ENCODE measurements around the gene ENDOG. TPM values are rescaled to one million over a fixed set of nuclear protein-coding genes. Genes with fewer than 3 reads are reported as not detected.
"Not testable (repeated sequence)": the region's sequence is repeated elsewhere in the genome, so short reads cannot be mapped to it uniquely, and the experiment has no call there.

ENDOG gene
- 10 to 100 TPM in 8 of 12 donors, 1 to 10 TPM in 2, not detected in 2; 7.0 to 23.3 (median 13.3) TPM for polyA plus RNA-seq (ENCODE audit: insufficient read length in 12 of 12)
- long read RNA-seq, donor 1, transcript ENDOG-201 (3 exons, 1,172 nt) = major isoform, 14 of 14 reads
- long read RNA-seq, donor 1, partial matches to known transcripts = 0 of 14 reads
- long read RNA-seq, donor 1, other reads (novel, unspliced or antisense) = 0 of 14 reads
- long read RNA-seq, donor 2, transcript ENDOG-201 (3 exons, 1,172 nt) = major isoform, 22 of 28 reads
- long read RNA-seq, donor 2, partial matches to known transcripts = 6 of 28 reads
- long read RNA-seq, donor 2, other reads (novel, unspliced or antisense) = 0 of 28 reads
- long read RNA-seq, donor 3, transcript ENDOG-201 (3 exons, 1,172 nt) = major isoform, 12 of 23 reads
- long read RNA-seq, donor 3, partial matches to known transcripts = 11 of 23 reads
- long read RNA-seq, donor 3, other reads (novel, unspliced or antisense) = 0 of 23 reads
- long read RNA-seq, donor 4, transcript ENDOG-201 (3 exons, 1,172 nt) = major isoform, 6 of 6 reads
- long read RNA-seq, donor 4, partial matches to known transcripts = 0 of 6 reads
- long read RNA-seq, donor 4, other reads (novel, unspliced or antisense) = 0 of 6 reads
- long read RNA-seq, donor 5 = 0 reads
- long read RNA-seq, donor 6, transcript ENDOG-201 (3 exons, 1,172 nt) = major isoform, 10 of 16 reads
- long read RNA-seq, donor 6, partial matches to known transcripts = 6 of 16 reads
- long read RNA-seq, donor 6, other reads (novel, unspliced or antisense) = 0 of 16 reads
- long read RNA-seq, donor 7, transcript ENDOG-201 (3 exons, 1,172 nt) = major isoform, 9 of 9 reads
- long read RNA-seq, donor 7, partial matches to known transcripts = 0 of 9 reads
- long read RNA-seq, donor 7, other reads (novel, unspliced or antisense) = 0 of 9 reads
- long read RNA-seq, donor 8, transcript ENDOG-201 (3 exons, 1,172 nt) = major isoform, 31 of 31 reads
- long read RNA-seq, donor 8, partial matches to known transcripts = 0 of 31 reads
- long read RNA-seq, donor 8, other reads (novel, unspliced or antisense) = 0 of 31 reads
- long read RNA-seq, donor 9, transcript ENDOG-201 (3 exons, 1,172 nt) = major isoform, 16 of 16 reads
- long read RNA-seq, donor 9, partial matches to known transcripts = 0 of 16 reads
- long read RNA-seq, donor 9, other reads (novel, unspliced or antisense) = 0 of 16 reads
- long read RNA-seq, donor 10, transcript ENDOG-201 (3 exons, 1,172 nt) = major isoform, 19 of 19 reads
- long read RNA-seq, donor 10, partial matches to known transcripts = 0 of 19 reads
- long read RNA-seq, donor 10, other reads (novel, unspliced or antisense) = 0 of 19 reads
- long read RNA-seq, donor 11, transcript ENDOG-201 (3 exons, 1,172 nt) = major isoform, 34 of 54 reads
- long read RNA-seq, donor 11, partial matches to known transcripts = 20 of 54 reads
- long read RNA-seq, donor 11, other reads (novel, unspliced or antisense) = 0 of 54 reads

DNA sequence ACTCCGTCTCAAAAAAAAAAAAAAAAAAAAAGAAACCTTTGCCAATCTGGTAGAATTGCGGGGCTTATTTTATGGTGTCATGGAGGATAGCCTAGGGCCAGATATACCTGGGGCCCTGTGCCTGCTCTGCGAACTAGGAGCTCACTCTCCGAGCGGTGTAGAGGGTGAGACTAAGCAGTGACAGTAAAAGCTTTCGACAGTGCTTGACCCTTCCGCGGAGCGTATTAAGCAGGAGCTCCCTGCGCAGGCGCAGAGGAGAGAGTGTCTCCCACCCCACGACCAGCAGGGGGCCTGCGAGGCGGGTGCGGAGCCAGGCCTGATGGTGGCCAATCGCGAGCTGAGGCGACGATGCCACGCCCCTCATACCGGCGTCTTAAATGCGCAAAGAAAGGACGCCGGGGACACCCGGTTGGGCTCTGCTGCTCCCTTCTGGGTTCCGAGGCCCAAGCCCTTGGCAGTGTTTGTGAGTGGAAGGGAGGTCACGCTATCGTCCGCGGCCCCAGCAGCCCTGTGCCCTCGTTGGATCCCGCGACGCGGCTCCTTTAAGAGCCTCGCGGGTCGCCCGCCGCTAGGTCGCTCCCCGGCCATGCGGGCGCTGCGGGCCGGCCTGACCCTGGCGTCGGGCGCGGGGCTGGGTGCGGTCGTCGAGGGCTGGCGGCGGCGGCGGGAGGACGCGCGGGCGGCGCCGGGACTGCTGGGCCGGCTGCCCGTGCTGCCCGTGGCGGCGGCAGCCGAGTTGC lies at the start of gene ENDOG:
Gene ENDOG (plus strand): TSS at position 402 of the 740 bp plus-strand sequence. CDS start 185 bp downstream, at position 587.
- peak; percentile 99 for DNase-seq

- DNase-seq = no peak
Measured at GRCh38 chr9:128768606-128769005, 49.7 kb upstream of the ENDOG start.

- no peak for DNase-seq
Measured at GRCh38 chr9:128770286-128771030, 47.8 kb upstream of the ENDOG start.

DNA sequence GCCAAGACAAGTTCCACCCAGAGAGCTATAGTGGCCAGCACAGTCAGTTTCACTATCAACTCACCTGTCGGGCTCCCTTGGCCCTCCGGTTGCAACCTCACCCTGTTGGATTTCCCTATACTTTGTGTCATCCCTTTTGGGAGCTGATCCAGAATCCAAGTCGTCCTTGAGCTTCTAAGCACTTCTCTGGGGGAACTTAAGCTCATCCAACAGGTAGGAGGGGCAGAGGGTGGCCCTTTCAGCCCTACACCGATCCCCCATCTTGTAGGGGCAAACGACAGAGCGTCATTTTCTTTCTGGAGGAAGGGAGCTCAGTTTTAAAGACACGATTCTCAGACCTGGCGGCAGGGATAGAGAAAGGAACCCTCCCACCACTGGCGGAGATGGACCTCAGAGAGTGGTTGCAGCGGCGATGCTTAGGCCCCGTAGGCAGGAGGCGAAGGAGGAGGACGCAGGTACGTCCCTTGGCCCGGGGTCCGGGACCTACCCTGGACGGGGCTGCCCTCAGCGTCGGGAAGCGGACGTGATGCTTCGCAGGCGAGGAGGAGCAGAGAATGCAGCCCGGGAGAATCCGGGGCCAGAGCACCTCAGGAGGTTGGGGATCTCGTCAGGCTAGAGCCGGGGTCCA lies 47.1 kb upstream of the ENDOG start:
- DNase-seq = no peak

GRCh38 chr9:128771745-128772519 lies 46.4 kb upstream of the ENDOG start, which contains the start of gene ZER1:
Gene ZER1 (minus strand): TSS chr9:128771927. CDS start chr9:128755565, 16,362 bp downstream.
- peak; percentile 90 for DNase-seq

DNA sequence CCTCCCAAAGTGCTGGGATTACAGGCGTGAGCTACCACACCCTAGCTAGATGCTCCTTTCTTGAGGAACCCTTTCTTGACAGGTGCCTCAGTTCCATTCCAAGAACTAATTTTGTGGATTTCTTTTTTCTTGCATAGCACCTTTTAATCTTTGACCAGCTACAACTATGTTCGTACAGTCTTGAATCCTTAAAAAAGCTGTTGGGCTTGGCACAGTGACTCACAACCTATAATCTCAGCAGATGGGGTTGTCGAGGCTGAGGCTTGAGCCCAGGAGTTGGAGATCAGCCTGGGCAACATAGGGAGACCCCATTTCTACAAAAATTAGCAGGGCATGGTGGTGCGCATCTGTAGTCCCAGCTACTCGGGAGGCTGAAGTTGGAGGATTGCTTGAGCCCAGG lies 45.3 kb upstream of the ENDOG start:
- no peak for DNase-seq

GRCh38 chr9:128774804-128775203 lies 43.5 kb upstream of the ENDOG start:
- no peak for DNase-seq

GRCh38 chr9:128780093-128780492 lies 38.2 kb upstream of the ENDOG start:
- not testable (repeated sequence) for DNase-seq

- DNase-seq = no peak
Measured at GRCh38 chr9:128781187-128782070, 36.9 kb upstream of the ENDOG start.

DNA sequence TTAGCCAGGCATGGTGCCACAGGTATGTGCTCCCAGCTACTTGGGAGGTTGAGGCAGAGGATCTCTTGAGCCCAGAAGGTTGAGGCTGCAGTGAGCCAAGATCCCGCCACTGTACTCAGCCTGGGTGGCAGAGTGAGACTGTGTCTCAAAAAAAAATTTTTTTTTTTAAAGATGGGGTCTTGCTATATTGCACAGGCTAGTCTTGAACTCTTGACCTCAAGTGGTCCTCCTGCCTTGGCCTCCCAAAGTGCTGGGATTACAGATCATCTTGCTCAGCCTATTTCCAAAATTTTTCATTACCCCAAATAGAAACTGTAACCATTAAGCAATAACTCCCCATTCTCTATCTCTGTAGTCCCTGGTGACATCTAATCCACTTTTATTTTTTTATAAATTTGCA lies 35.6 kb upstream of the ENDOG start:
- no peak for DNase-seq

- DNase-seq = no peak
Measured at GRCh38 chr9:128785427-128785826, 32.9 kb upstream of the ENDOG start.

- DNase-seq = peak; percentile 72
Measured at GRCh38 chr9:128786681-128787601, 31.4 kb upstream of the ENDOG start, which contains the start of gene TBC1D13. Gene TBC1D13 (plus strand): TSS chr9:128787253. CDS start chr9:128787354, 101 bp downstream.

- DNase-seq = no peak
Measured at GRCh38 chr9:128787659-128788058, 30.6 kb upstream of the ENDOG start.

DNA sequence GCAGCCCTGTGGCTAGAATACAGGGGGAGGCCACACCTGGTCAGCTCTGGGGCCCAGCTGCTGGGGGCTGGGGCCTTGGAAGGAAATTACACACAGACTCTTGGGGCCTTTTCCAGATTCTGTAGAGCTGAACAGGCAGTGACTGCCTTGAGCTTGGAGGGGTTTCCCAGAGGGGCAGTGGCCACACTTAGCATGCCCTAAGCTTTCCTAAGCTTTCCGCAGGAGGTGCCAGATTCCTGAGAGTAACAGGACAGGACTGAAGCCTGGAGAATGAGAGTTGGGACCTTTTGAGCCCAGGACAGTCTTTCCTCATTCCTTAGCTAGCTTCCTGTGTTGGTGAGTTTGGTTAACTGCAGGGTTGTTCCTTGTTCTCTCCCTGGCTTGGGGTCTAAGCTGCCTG lies 29.9 kb upstream of the ENDOG start:
- no peak for DNase-seq

DNA sequence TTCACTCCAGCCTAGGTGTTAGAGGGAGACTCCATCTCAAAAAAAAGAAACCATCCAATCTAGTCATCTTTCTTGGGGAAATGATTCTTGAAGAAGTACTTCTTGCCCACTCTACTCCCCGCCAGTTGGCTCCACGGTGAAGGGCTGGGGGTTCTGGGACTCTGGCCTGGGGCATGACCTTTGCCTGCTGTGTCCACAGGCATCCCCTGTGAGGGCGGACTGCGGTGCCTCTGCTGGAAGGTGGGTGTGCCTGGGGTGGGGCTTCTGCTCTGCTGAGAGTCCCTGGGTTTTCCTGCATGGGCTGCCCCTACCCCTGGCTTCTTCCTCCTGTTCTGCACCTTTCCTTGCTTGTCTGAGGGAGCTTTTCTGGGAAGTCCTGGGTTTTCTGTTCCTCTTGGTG lies 27.8 kb upstream of the ENDOG start:
- DNase-seq = no peak

- DNase-seq = no peak
Measured at GRCh38 chr9:128792134-128792533, 26.2 kb upstream of the ENDOG start.
